ENCODE results near the gene TANC1.

The TANC1 gene

GRCh38 chr2:159206736-159207380, 238.4 kb downstream of the TANC1 start:
- no peak for TF ChIP-seq EZH2phosphoT487 (IDR thresholded peaks at IDR 0.05; ENCODE audit: borderline replicate concordance)
- TF ChIP-seq CTCF (conservative IDR thresholded peaks at IDR 0.05; ENCODE audit: low read length): no peak
- H2AFZ ChIP-seq (ENCODE audit: low read length): no peak overlapping the region
- no peak overlapping the region for H3K4me2 ChIP-seq (ENCODE audit: low read depth, low read length, poor library complexity, severe bottlenecking)
- H3F3A ChIP-seq (ENCODE audit: low read depth): no peaks in the 10 kb centered on the region
- H3K27me3 ChIP-seq (ENCODE audit: insufficient read depth, low read length, poor library complexity, severe bottlenecking): no peaks in the 10 kb centered on the region
- no peak overlapping the region for H3K9ac ChIP-seq (ENCODE audit: low read depth, low read length, poor library complexity, severe bottlenecking)
- no peaks in the 10 kb centered on the region for H3K9me3 ChIP-seq (ENCODE audit: insufficient read depth, low read depth, low read length)
- no peaks in the 10 kb centered on the region for H3K9me2 ChIP-seq (replicated peaks; ENCODE audit: low read depth, low read length)
- H3K4me3 ChIP-seq (ENCODE audit: low read length, poor library complexity, severe bottlenecking): no peak overlapping the region
- no peaks in the 10 kb centered on the region for H4K20me1 ChIP-seq (ENCODE audit: insufficient read depth, low read length, poor library complexity, severe bottlenecking)
- peaks cover 30% of the 10 kb centered on the region for H3K4me1 ChIP-seq (ENCODE audit: insufficient read depth, low read length, poor library complexity, severe bottlenecking)
- H3K36me3 ChIP-seq (ENCODE audit: insufficient read depth, low read length): no peaks in the 10 kb centered on the region
- no peaks in the 10 kb centered on the region for H3K79me2 ChIP-seq (ENCODE audit: insufficient read depth, low read length)

GRCh38 chr2:159208438-159208837, 240.0 kb downstream of the TANC1 start:
- no peaks in the 10 kb centered on the region for H3K36me3 ChIP-seq (ENCODE audit: insufficient read depth, low read length)
- TF ChIP-seq EZH2phosphoT487 (IDR thresholded peaks at IDR 0.05; ENCODE audit: borderline replicate concordance) (no peak), CTCF (conservative IDR thresholded peaks at IDR 0.05; ENCODE audit: low read length) (no peak)
- no peak overlapping the region for H2AFZ ChIP-seq (ENCODE audit: low read length)
- no peaks in the 10 kb centered on the region for H4K20me1 ChIP-seq (ENCODE audit: insufficient read depth, low read length, poor library complexity, severe bottlenecking)
- H3K27me3 ChIP-seq (ENCODE audit: insufficient read depth, low read length, poor library complexity, severe bottlenecking): no peaks in the 10 kb centered on the region
- H3K79me2 ChIP-seq (ENCODE audit: insufficient read depth, low read length): no peaks in the 10 kb centered on the region
- no peak overlapping the region for H3K4me2 ChIP-seq (ENCODE audit: low read depth, low read length, poor library complexity, severe bottlenecking)
- peaks cover 32% of the 10 kb centered on the region for H3K4me1 ChIP-seq (ENCODE audit: insufficient read depth, low read length, poor library complexity, severe bottlenecking)
- H3F3A ChIP-seq (ENCODE audit: low read depth): no peaks in the 10 kb centered on the region
- no peaks in the 10 kb centered on the region for H3K9me2 ChIP-seq (replicated peaks; ENCODE audit: low read depth, low read length)
- no peak overlapping the region for H3K4me3 ChIP-seq (ENCODE audit: low read length, poor library complexity, severe bottlenecking)
- no peaks in the 10 kb centered on the region for H3K9me3 ChIP-seq (ENCODE audit: insufficient read depth, low read depth, low read length)
- H3K9ac ChIP-seq (ENCODE audit: low read depth, low read length, poor library complexity, severe bottlenecking): no peak overlapping the region

GRCh38 chr2:159209341-159210306, 241.2 kb downstream of the TANC1 start:
- Histone ChIP-seq H2AFZ (ENCODE audit: low read length) (0 out of 2 replicates have a peak overlapping the region, but pooled peaks have one; percentile 56), H4K20me1 (ENCODE audit: insufficient read depth, low read length, poor library complexity, severe bottlenecking) (no peaks in the 10 kb centered on the region), H3K79me2 (ENCODE audit: insufficient read depth, low read length) (no peaks in the 10 kb centered on the region), H3K9ac (ENCODE audit: low read depth, low read length, poor library complexity, severe bottlenecking) (peak overlapping the region; percentile 12), H3K4me1 (ENCODE audit: insufficient read depth, low read length, poor library complexity, severe bottlenecking) (peaks cover 32% of the 10 kb centered on the region), H3F3A (ENCODE audit: low read depth) (no peaks in the 10 kb centered on the region), H3K27me3 (ENCODE audit: insufficient read depth, low read length, poor library complexity, severe bottlenecking) (no peaks in the 10 kb centered on the region), H3K4me2 (ENCODE audit: low read depth, low read length, poor library complexity, severe bottlenecking) (peak overlapping the region; percentile 51), H3K4me3 (ENCODE audit: low read length, poor library complexity, severe bottlenecking) (peak overlapping the region; percentile 36), H3K36me3 (ENCODE audit: insufficient read depth, low read length) (no peaks in the 10 kb centered on the region), H3K9me3 (ENCODE audit: insufficient read depth, low read depth, low read length) (no peaks in the 10 kb centered on the region), H3K9me2 (replicated peaks; ENCODE audit: low read depth, low read length) (no peaks in the 10 kb centered on the region)
- TF ChIP-seq EZH2phosphoT487 (IDR thresholded peaks at IDR 0.05; ENCODE audit: borderline replicate concordance) (no peak), CTCF (conservative IDR thresholded peaks at IDR 0.05; ENCODE audit: low read length) (no peak)
